ENCODE data around the gene KCNQ2.
"Not testable (repeated sequence)": the region's sequence is repeated elsewhere in the genome, so short reads cannot be mapped to it uniquely, and the experiment has no call there.

Gene KCNQ2

DNA sequence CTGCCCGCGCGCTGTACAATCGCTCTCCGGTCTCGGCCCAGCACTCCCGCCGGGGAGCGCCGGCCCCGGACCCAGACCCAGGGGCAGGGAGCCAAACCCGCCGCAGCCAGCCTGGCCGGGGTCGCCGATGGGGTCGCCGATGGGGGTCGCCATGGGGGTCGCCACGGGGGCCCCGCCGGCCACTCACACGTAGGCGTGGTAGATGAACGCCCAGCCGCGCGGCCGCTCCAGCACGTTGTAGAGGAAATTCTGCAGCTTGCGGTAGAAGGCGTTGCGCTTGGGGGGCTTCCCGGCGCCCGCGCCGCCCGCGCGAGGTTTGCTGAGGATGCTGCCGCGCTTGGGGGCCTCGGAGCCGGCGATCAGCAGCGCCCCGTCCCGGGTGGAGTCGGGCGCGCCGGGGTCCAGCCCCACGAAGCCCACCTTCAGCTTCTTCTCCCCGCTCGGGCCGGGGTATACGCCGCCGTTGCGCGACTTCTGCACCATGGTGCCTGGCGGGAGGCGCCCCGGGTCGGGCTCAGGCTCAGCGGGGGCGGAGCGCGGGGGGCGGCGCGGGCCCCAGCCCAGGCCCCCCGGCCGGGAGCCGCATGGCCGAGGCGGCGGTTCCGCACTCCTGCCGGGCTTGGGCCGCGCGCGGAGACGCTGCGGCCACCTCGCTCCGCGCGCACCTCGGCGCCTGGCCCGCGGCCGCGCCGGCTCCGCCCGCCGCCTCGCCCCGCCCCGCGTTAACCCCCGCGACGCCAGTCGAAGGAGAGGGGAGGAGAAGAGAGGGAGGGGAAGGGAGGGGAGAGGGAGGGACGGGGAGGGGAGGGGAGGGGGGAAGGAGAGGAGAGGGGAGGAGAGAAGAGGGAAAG, at the start of gene KCNQ2:
KCNQ2 (minus strand) TSS at position 675 of the 851 bp plus-strand sequence; CDS start at position 483, 192 bp downstream.
- Histone ChIP-seq H3K27me3 (peaks cover 96% of the 10 kb centered on the region), H3K4me3 (peak within 1 kb of the TSS; percentile 69), H4K20me1 (peaks cover 84% of the 10 kb centered on the region)

DNA sequence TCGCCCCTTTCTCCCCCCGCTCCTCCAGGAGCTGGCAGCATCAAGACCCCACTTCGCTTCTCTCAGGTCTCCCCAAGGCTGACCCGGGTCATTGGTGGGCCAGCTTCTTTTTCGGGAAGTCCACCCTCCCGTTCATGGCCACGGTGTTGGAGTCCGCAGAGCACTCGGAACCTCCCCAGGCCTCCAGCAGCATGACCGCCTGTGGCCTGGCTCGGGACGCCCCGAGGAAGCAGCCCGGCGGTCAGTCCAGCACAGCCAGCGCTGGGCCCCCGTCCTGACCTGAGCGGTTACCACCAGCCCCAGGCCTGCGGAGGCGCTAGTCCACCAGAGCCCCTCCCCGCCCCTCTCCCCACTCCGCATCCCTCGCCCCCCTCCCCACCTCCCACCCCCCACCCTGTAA, 49.1 kb upstream of the KCNQ2 start:
- Histone ChIP-seq H4K20me1 (peaks cover 52% of the 10 kb centered on the region), H3K4me2 (peak overlapping the region; percentile 99), H3K36me3 (peaks cover 21% of the 10 kb centered on the region), H3K9ac (peak overlapping the region; percentile 92), H3K4me1 (peaks cover 66% of the 10 kb centered on the region), H3K9me3 (peaks cover 11% of the 10 kb centered on the region), H3K27ac (peak overlapping the region; percentile 90), H3K4me3 (peak overlapping the region; percentile 78), H3K27me3 (no peaks in the 10 kb centered on the region)
- no peak for TF ChIP-seq Cebpa-rat (IDR thresholded peaks at IDR 0.05)

More for the DNA sequence above, at the start of gene KCNQ2:
- Histone ChIP-seq H3K27ac (no peak within 1 kb of the TSS), H3K4me1 (peaks cover 52% of the 10 kb centered on the region), H3K4me2 (peak within 1 kb of the TSS; percentile 93), H3K9ac (peak within 1 kb of the TSS; percentile 34; the same call in 1 of the 2 replicates), H3K9me3 (no peaks in the 10 kb centered on the region), H3K36me3 (no peaks in the 10 kb centered on the region)
- TF ChIP-seq Cebpa-rat (IDR thresholded peaks at IDR 0.05) = no peak

- Histone ChIP-seq H3K4me3 (peak overlapping the region; percentile 78), H4K20me1 (peaks cover 47% of the 10 kb centered on the region), H3K36me3 (peaks cover 21% of the 10 kb centered on the region), H3K9ac (peak overlapping the region; percentile 92), H3K4me2 (peak overlapping the region; percentile 99), H3K27ac (peak overlapping the region; percentile 90), H3K4me1 (peaks cover 64% of the 10 kb centered on the region), H3K27me3 (no peaks in the 10 kb centered on the region), H3K9me3 (peaks cover 11% of the 10 kb centered on the region)
- TF ChIP-seq Cebpa-rat (IDR thresholded peaks at IDR 0.05) = no peak
Measured at GRCh38 chr20:63520934-63521601, 48.6 kb upstream of the KCNQ2 start.

DNA sequence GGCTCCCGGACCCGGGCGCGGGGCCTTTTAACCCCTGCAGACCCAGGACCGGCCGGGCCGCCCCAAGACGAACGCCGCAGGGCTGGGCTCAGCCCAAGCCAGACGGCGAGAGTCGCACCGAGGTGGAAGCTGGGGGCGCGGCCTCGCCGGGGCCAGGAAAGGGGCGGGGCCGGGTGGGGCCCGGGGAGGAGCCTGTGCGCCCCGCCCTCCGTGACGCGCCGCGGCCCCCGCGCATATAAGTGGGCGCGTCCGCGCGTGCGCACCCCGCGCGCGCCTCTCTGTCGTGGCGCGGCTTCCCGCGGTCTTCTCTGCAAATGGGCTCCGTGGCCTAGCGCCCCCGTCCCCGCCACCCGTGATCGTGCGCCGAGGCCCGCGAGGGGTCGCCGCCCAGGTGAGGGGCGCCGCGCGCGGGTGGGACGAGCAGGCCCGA, 48.1 kb upstream of the KCNQ2 start, which contains the start of gene PPDPF:
PPDPF (plus strand) TSS at position 262 of the 430 bp plus-strand sequence. CDS start 544 bp downstream, outside the sequence.
- Histone ChIP-seq H3K9ac (peak within 1 kb of the TSS; percentile 92), H3K9me3 (peaks cover 13% of the 10 kb centered on the region), H3K4me1 (peaks cover 59% of the 10 kb centered on the region), H3K4me3 (peak within 1 kb of the TSS; percentile 78), H3K4me2 (peak within 1 kb of the TSS; percentile 99), H4K20me1 (peaks cover 41% of the 10 kb centered on the region), H3K36me3 (peaks cover 21% of the 10 kb centered on the region), H3K27ac (peak within 1 kb of the TSS; percentile 90), H3K27me3 (no peaks in the 10 kb centered on the region)
- no peak for TF ChIP-seq Cebpa-rat (IDR thresholded peaks at IDR 0.05)

DNA sequence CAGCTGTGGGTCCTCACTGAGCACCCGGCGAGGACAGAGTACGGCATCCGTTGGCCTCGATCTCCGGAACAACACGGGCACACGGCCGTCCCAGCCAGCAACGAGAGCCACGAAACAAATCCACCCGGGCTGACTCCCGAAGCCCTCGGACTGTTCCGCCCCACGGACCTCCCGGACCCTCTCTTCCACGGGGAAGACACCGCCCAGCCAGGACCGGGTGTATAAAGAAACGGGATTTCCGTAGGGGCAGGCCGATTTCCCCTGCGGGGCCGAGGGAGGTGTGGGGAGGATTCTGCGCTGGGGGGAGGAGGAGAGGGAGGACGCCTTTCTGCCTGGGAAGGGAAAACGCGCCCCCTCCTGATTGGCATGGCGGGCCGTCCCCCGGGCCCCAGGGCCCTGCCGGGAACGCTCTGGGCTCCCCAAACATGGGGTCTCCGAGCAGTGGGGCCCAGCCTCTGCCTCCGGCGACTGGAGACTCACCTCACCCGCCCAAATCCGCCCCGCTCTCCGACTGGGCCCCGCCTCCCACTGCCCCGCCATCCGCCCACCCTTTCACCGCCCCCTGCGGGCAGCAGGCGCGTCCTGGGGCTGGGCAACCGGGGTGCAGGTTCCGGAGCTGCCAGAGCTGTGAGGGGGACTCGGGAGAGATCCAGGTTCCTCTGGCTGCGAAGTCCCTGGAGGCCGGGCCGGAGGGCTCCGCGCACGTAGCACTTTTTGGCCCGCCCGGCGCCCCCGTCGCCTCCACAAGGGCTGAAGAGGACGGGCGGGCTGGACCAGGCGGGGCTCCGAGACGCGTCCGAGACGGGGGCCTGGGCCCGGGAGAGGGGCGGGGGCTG, 47.4 kb upstream of the KCNQ2 start:
- Histone ChIP-seq H3K36me3 (peaks cover 21% of the 10 kb centered on the region), H4K20me1 (peaks cover 35% of the 10 kb centered on the region), H3K9ac (peak overlapping the region; percentile 92), H3K27me3 (no peaks in the 10 kb centered on the region), H3K4me2 (peak overlapping the region; percentile 95), H3K4me3 (peak overlapping the region; percentile 78), H3K27ac (peak overlapping the region; percentile 90), H3K4me1 (peaks cover 54% of the 10 kb centered on the region), H3K9me3 (peaks cover 17% of the 10 kb centered on the region)
- TF ChIP-seq Cebpa-rat (IDR thresholded peaks at IDR 0.05) = no peak

DNA sequence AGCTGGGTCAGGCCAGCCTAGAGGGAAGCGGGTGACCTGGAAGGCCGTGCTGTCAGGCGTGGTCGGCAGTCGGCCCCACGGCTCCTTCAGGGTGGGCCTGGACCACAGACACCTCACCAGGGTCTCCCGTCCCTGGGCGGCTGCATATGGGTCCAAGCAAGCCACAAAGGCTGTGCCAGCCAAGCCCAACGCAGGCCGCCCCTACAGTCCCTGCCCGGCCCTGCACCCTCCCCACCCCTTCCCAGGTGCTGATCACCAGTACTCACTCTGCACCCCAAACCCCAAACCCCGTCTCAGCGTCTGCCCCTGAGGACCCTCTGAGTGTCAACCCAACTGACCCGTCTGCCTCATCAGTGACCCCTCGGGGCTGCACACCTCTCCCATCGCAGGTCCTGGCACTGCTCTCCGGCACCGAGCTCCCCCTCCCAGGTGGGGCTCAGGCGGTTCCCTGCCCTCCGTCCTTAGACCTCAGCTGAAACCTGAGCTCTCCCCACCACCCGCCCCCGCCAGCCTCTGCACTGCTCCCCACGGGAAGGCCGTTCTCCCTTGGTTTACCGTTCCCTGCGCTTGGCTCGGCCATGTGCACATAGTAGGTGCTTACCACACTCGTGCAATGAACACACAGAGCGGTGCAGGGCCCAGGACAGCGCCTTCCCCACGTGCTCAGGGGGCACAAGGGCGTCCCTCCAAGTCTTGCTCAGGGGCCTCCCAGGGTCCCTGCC, 46.7 kb upstream of the KCNQ2 start:
- H3K4me3 ChIP-seq = peak overlapping the region; percentile 78
- peak overlapping the region; percentile 95 for H3K4me2 ChIP-seq

GRCh38 chr20:63518351-63518861, 46.0 kb upstream of the KCNQ2 start:
- no peak overlapping the region for H3K27ac ChIP-seq
- H3K9ac ChIP-seq = no peak overlapping the region
- no peak overlapping the region for H3K4me3 ChIP-seq
- peaks cover 24% of the 10 kb centered on the region for H3K9me3 ChIP-seq
- peaks cover 52% of the 10 kb centered on the region for H3K4me1 ChIP-seq
- peaks cover 14% of the 10 kb centered on the region for H3K36me3 ChIP-seq
- no peaks in the 10 kb centered on the region for H3K27me3 ChIP-seq
- peaks cover 23% of the 10 kb centered on the region for H4K20me1 ChIP-seq
- no peak for TF ChIP-seq Cebpa-rat (IDR thresholded peaks at IDR 0.05)
- peak overlapping the region; percentile 95 for H3K4me2 ChIP-seq

More for the DNA sequence above, 46.7 kb upstream of the KCNQ2 start:
- peaks cover 21% of the 10 kb centered on the region for H3K36me3 ChIP-seq
- no peaks in the 10 kb centered on the region for H3K27me3 ChIP-seq
- H3K9ac ChIP-seq = peak overlapping the region; percentile 92
- no peak for TF ChIP-seq Cebpa-rat (IDR thresholded peaks at IDR 0.05)
- H4K20me1 ChIP-seq = peaks cover 28% of the 10 kb centered on the region
- peaks cover 25% of the 10 kb centered on the region for H3K9me3 ChIP-seq
- H3K27ac ChIP-seq = peak overlapping the region; percentile 90
- H3K4me1 ChIP-seq = peaks cover 54% of the 10 kb centered on the region

GRCh38 chr20:63517376-63518309, 45.2 kb upstream of the KCNQ2 start:
- H3K36me3 ChIP-seq = peaks cover 8% of the 10 kb centered on the region
- peaks cover 21% of the 10 kb centered on the region for H3K9me3 ChIP-seq
- peaks cover 17% of the 10 kb centered on the region for H4K20me1 ChIP-seq
- no peaks in the 10 kb centered on the region for H3K27me3 ChIP-seq
- peak overlapping the region; percentile 95 for H3K4me2 ChIP-seq
- H3K4me1 ChIP-seq = peaks cover 46% of the 10 kb centered on the region
- no peak for TF ChIP-seq Cebpa-rat (IDR thresholded peaks at IDR 0.05)
- no peak overlapping the region for H3K27ac ChIP-seq
- no peak overlapping the region for H3K9ac ChIP-seq
- H3K4me3 ChIP-seq = no peak overlapping the region

DNA sequence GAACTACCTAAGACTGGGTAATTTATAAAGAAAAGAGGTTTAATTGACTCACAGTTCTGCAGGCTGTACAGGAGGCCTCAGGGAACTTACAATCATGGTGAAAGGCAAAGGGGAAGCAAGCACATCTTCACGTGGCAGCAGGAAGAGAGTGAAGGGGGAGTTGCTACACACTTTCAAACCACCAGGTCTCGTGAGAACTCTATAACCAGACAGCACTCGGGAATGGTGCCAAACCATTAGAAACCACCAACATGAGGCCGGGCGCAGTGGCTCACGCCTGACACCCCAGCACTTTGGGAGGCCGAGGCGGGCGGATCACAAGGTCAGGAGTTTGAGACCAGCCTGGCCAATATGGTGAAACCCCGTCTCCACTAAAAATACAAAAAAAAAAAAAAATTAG, 42.1 kb upstream of the KCNQ2 start:
- not testable (repeated sequence) for H3K36me3 ChIP-seq, H3K27me3 ChIP-seq
- peaks cover 23% of the 10 kb centered on the region for H3K9me3 ChIP-seq

More for the DNA sequence above, 42.1 kb upstream of the KCNQ2 start:
- peaks cover 36% of the 10 kb centered on the region for H3K4me1 ChIP-seq
- not testable (repeated sequence) for H3K9ac ChIP-seq, H3K27ac ChIP-seq, H3K4me3 ChIP-seq, H4K20me1 ChIP-seq, H3K4me2 ChIP-seq

Measured in BLaER1 (cell line).